Fibroblast of mammary gland (primary cell): ENCODE results near the gene RUNX3.
A peak's percentile ranks its signal among the peaks of the same experiment; 100 is the strongest.

ENCODE experiments used
- DNase-seq: peaks from one replicate; pipeline ENCODE4 v3.0.0-alpha.2; 2010; ENCODE audit warnings: low read depth
- H3K4me3 ChIP-seq: 2 replicates; pipeline ENCODE4 v1.5.1; 2011; ENCODE audit warnings: low read depth, mild to moderate bottlenecking, low read length, moderate library complexity; ENCODE audit not compliant: control insufficient read depth
- TF ChIP-seq, protein P1 (sequence below): conservative IDR thresholded peaks from 2 replicates; pipeline ENCODE4 v1.5.1; 2011; ENCODE audit warnings: low read depth, low read length, inconsistent platforms; ENCODE audit not compliant: control insufficient read depth, insufficient read depth

The RUNX3 gene

DNA sequence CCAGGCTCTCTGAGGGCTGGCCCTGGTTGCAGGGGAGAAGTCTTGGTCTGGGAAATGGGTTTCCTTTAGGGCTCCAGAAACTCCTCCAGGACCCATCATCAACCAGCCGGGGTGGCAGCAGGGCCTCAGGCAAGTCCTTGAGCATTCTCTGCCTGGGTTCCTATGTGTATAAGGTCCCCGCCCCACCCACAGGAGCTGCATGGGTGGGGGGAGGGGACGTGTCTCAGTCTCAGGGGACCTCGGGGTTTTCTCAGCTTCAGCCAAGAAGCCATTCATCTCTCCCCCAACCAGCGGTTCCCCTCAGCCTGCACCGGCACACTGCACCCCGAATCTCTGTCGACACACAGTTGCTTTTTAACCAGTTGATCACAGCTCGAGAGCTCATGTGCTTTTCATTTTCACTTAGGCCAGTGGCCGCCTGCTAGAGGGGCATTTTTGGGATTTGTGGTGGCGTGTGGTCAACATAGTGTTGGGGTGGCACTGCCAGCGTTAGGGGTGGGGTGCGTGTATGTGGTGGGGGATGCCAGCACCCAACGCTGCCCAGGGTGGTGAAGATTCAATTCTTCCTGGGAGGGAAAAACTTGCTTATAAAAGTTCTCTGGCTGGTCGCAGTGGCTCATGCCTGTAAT, 6.5 kb downstream of the RUNX3 start:
- TF ChIP-seq, protein P1, sequence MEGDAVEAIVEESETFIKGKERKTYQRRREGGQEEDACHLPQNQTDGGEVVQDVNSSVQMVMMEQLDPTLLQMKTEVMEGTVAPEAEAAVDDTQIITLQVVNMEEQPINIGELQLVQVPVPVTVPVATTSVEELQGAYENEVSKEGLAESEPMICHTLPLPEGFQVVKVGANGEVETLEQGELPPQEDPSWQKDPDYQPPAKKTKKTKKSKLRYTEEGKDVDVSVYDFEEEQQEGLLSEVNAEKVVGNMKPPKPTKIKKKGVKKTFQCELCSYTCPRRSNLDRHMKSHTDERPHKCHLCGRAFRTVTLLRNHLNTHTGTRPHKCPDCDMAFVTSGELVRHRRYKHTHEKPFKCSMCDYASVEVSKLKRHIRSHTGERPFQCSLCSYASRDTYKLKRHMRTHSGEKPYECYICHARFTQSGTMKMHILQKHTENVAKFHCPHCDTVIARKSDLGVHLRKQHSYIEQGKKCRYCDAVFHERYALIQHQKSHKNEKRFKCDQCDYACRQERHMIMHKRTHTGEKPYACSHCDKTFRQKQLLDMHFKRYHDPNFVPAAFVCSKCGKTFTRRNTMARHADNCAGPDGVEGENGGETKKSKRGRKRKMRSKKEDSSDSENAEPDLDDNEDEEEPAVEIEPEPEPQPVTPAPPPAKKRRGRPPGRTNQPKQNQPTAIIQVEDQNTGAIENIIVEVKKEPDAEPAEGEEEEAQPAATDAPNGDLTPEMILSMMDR, result no peak
- H3K4me3 ChIP-seq, result no peak overlapping the region
- no peak for DNase-seq

DNA sequence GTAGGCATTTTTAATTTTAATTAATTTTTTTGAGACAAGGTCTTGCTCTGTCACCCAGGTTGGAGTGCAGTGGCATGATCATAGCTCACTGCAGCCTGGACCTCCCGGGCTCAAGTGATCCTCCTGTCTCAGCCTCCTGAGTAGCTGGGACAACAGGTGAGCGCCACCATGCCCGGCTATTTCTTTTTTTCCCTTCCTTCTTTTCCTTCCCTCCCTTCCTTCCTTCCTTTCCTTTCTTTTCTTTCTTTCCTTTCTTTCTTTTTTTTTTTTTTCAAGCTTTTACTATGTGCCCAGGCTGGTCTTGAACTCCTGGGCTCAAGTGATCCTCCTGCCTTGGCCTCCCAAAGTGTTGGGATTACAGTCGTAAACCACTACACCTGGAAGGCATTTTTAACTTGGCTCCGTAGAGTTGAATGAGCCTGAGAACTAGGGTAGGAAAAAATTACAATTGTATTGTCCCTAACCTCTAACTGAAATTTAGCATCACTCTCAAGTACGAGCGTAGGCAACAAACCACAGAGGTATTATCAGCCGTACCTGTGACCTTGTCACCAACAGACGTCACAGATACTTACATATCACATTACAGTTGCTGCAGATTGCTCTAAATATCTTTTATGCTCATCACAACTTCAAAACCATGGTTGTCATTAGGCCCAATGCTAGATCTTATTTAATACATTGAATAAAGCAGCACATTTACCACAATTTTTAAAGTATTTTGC, 8.0 kb downstream of the RUNX3 start:
- H3K4me3 ChIP-seq, result no peak overlapping the region
- TF ChIP-seq, protein P1, result no peak
- DNase-seq, result no peak

DNA sequence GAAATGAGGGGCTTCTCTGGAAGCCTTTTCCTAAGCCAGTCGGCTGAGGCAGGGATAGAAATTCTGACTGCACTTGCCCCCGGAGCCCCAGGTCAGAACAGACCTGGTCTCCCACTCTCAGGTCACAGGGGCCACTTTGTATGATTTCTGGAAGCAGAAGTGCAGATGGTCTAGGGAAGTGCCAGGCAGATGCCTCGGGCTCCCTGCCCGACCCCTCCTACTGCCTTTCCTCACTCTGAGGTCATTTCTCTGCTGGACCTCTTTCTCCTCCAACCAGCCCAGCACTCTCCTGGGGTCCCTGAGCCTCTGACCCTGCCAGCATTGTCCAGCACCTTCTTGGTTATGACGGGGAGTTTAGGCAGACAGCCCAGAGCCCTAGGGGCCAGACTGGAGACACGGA, 8.7 kb downstream of the RUNX3 start:
- TF ChIP-seq, protein P1, result no peak
- H3K4me3 ChIP-seq, result no peak overlapping the region
- no peak for DNase-seq

DNA sequence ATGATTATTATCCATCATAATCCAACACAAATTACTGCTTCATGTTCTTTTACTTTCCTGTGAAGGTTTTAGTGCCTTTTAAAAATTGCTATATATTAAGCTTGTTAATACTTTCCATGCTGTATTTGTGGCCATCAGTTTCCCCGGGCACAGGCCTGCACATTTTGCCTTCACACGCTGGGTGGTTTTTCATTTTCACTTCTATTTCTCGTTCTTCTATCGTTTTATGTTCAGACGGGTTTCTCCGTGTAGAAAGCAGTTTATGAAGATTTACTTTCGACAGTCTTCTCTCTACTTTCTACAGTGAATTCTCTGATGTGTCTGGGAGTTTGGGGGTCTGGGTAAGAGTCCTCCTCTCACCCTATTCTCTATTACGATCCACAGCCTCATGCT, 9.5 kb downstream of the RUNX3 start:
- TF ChIP-seq, protein P1, result no peak
- no peak for DNase-seq
- H3K4me3 ChIP-seq, result no peak overlapping the region

DNA sequence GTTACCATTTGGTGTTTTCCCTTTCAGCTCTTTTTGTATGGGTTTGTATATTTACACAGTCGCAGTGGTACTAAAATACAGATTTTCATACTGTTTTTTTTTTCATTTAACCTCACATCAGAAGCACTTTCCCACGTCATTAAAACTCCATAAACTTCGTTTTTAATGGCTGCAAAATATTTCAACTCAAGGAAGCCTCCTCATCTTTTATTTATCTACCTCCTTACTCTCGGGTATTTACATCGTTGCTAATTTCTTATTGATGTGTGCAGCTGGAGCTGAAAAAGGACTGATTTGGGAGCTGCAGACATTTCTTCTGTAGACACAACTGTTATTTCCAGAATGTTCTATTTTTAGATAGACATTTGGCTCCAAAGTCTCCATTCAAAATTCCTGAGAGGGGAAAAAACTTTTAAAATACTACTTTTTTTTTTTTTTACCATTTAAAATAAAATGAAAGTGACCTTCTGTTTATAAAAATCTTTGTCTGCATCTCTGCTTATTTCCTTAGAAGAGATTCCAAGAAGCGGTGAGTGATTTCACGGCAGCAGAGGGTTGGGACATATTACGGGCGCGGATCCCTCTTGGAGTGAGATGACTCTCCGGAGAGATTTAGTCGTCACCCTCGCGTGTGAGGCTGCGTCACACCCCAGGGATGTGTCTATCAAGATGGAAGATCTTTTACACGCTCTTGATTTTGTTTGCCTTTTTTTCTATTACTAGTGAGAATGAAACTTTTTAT, 10.1 kb downstream of the RUNX3 start:
- no peak overlapping the region for H3K4me3 ChIP-seq
- TF ChIP-seq, protein P1, result no peak
- peak; percentile 83 for DNase-seq

DNA sequence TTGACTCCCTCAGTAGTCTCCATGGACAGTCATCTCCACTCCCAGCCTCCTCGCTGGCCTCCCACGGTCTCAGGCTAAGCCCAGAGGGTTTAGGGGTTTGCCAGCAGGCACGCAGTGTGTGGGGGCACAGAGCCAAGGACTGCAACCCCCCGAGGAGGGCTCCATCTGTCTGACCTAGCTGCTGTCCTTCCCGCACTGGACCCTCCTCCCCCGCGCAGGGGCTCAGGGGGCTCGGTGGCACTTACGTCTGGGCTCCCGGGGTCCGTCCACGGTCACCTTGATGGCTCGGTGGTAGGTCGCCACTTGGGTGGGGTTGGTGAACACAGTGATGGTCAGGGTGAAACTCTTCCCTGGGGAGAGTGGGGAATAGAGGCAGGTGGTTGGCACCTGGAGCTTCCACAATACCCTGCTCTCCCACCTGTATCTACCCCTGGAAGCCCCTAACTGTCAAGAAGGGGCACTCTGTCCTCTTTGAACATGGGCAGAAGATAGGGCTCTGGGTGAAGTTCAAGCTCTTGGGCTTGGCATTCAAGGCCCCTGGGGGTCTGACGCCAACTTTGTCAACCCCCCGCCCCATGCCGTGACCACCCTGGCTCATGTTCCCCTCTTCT, 11.0 kb downstream of the RUNX3 start:
- DNase-seq, result no peak
- no peak overlapping the region for H3K4me3 ChIP-seq
- TF ChIP-seq, protein P1, result no peak
